ENCODE results near the gene RARB. TPM values are rescaled to one million over a fixed set of nuclear protein-coding genes. Genes with fewer than 3 reads are reported as not detected.

RARB gene
- total and polyA plus RNA-seq, 2 experiments from 2014 or later = 0.14 to 0.42 TPM

DNA sequence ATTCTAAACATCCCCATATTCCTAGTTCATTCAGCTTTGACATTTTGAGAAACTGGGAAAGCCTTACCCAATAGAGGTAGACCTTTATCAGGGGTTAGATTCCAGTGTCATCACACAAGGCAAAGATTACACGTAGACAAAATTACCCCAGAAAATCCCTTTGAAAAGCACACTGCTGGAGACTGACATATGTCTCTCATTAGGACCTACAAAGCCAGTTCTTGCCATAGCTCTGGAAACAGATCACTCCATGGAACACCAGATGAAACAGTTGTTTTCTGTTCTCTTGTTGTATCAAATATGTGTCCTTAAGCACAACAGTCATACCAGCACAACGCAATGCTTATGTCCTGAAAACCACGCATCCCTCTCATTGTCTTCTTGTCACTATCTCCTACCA lies 44.7 kb downstream of the RARB start (continued):
- TF ChIP-seq, protein P1, sequence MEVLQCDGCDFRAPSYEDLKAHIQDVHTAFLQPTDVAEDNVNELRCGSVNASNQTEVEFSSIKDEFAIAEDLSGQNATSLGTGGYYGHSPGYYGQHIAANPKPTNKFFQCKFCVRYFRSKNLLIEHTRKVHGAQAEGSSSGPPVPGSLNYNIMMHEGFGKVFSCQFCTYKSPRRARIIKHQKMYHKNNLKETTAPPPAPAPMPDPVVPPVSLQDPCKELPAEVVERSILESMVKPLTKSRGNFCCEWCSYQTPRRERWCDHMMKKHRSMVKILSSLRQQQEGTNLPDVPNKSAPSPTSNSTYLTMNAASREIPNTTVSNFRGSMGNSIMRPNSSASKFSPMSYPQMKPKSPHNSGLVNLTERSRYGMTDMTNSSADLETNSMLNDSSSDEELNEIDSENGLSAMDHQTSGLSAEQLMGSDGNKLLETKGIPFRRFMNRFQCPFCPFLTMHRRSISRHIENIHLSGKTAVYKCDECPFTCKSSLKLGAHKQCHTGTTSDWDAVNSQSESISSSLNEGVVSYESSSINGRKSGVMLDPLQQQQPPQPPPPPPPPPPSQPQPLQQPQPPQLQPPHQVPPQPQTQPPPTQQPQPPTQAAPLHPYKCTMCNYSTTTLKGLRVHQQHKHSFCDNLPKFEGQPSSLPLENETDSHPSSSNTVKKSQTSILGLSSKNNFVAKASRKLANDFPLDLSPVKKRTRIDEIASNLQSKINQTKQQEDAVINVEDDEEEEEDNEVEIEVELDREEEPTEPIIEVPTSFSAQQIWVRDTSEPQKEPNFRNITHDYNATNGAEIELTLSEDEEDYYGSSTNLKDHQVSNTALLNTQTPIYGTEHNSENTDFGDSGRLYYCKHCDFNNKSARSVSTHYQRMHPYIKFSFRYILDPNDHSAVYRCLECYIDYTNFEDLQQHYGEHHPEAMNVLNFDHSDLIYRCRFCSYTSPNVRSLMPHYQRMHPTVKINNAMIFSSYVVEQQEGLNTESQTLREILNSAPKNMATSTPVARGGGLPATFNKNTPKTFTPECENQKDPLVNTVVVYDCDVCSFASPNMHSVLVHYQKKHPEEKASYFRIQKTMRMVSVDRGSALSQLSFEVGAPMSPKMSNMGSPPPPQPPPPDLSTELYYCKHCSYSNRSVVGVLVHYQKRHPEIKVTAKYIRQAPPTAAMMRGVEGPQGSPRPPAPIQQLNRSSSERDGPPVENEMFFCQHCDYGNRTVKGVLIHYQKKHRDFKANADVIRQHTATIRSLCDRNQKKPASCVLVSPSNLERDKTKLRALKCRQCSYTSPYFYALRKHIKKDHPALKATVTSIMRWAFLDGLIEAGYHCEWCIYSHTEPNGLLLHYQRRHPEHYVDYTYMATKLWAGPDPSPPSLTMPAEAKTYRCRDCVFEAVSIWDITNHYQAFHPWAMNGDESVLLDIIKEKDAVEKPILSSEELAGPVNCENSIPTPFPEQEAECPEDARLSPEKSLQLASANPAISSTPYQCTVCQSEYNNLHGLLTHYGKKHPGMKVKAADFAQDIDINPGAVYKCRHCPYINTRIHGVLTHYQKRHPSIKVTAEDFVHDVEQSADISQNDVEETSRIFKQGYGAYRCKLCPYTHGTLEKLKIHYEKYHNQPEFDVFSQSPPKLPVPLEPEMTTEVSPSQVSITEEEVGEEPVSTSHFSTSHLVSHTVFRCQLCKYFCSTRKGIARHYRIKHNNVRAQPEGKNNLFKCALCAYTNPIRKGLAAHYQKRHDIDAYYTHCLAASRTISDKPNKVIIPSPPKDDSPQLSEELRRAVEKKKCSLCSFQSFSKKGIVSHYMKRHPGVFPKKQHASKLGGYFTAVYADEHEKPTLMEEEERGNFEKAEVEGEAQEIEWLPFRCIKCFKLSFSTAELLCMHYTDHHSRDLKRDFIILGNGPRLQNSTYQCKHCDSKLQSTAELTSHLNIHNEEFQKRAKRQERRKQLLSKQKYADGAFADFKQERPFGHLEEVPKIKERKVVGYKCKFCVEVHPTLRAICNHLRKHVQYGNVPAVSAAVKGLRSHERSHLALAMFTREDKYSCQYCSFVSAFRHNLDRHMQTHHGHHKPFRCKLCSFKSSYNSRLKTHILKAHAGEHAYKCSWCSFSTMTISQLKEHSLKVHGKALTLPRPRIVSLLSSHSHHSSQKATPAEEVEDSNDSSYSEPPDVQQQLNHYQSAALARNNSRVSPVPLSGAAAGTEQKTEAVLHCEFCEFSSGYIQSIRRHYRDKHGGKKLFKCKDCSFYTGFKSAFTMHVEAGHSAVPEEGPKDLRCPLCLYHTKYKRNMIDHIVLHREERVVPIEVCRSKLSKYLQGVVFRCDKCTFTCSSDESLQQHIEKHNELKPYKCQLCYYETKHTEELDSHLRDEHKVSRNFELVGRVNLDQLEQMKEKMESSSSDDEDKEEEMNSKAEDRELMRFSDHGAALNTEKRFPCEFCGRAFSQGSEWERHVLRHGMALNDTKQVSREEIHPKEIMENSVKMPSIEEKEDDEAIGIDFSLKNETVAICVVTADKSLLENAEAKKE (CRISPR knock-in tag; IDR thresholded peaks at IDR 0.05) = no peak
- TF ChIP-seq ZNF331 (CRISPR knock-in tag; IDR thresholded peaks at IDR 0.05; ENCODE audit: low read depth) (no peak), ZNF114 (CRISPR knock-in tag; IDR thresholded peaks at IDR 0.05) (no peak), EZH2phosphoT487 (IDR thresholded peaks at IDR 0.05; ENCODE audit: unreplicated experiment) (no peak), POLR2AphosphoS5 (IDR thresholded peaks at IDR 0.05; ENCODE audit: low read depth) (no peak), JUNB (IDR thresholded peaks at IDR 0.05; ENCODE audit: unreplicated experiment) (no peak), STAT1 (IDR thresholded peaks at IDR 0.05; ENCODE audit: unreplicated experiment) (no peak), CREB1 (CRISPR knock-in tag; IDR thresholded peaks at IDR 0.05; ENCODE audit: low read depth) (no peak)

DNA sequence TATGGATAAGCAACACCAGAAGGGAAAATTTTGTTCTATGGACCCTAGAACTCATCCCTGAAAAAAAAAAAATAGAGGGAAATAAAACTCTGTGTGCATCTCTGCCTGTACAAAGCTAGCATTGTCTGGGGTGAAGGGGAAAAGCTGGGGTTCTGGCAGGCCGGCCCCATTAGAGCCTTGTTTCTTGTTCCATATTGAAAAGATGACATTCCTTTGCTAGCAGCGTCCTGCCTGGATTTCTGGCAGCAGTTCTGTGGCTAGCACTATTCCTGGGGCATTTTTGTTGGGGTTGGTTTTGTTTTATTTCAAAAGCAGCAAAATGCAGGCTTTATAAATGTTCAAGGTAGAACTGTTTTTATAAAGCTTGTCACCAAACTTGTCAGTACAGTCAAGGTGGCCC lies 45.2 kb downstream of the RARB start:
- H3K4me1 ChIP-seq (ENCODE audit: insufficient read depth) = peaks cover 12% of the 10 kb centered on the region
- no peak overlapping the region for H2AFZ ChIP-seq
- H3K4me3 ChIP-seq = no peak overlapping the region
- Mint-ChIP-seq H3K27me3 (ENCODE audit: insufficient read depth, low read depth, poor library complexity) (peaks cover 2% of the 10 kb centered on the region), H3K4me1 (peaks cover 18% of the 10 kb centered on the region), H3K9me3 (no peaks in the 10 kb centered on the region), H3K27ac (no peak overlapping the region), H3K36me3 (ENCODE audit: low read depth) (no peaks in the 10 kb centered on the region), H3K4me3 (no peak overlapping the region)
- ATAC-seq (no peak), DNase-seq (ENCODE audit: low spot score) (no peak)
- no peaks in the 10 kb centered on the region for H3K27me3 ChIP-seq (ENCODE audit: insufficient read depth)
- no peaks in the 10 kb centered on the region for H4K20me1 ChIP-seq (replicated peaks; ENCODE audit: insufficient read depth)
- no peak overlapping the region for H3K4me2 ChIP-seq
- H3K27ac ChIP-seq (ENCODE audit: low read depth) = no peak overlapping the region
- H3K9me2 ChIP-seq (ENCODE audit: insufficient read depth) = 0 out of 2 replicates have a peak, but pooled peaks cover 3% of the 10 kb centered on the region
- H3F3A ChIP-seq (replicated peaks; ENCODE audit: low read depth) = no peaks in the 10 kb centered on the region
- no peaks in the 10 kb centered on the region for H3K79me2 ChIP-seq (replicated peaks; ENCODE audit: insufficient read depth)
- no peaks in the 10 kb centered on the region for H3K36me3 ChIP-seq (ENCODE audit: insufficient read depth)
- TF ChIP-seq EZH2phosphoT487 (IDR thresholded peaks at IDR 0.05; ENCODE audit: unreplicated experiment) (no peak), ZNF331 (CRISPR knock-in tag; IDR thresholded peaks at IDR 0.05; ENCODE audit: low read depth) (no peak), JUNB (IDR thresholded peaks at IDR 0.05; ENCODE audit: unreplicated experiment) (no peak)
- TF ChIP-seq, protein P1 (CRISPR knock-in tag; IDR thresholded peaks at IDR 0.05) = no peak

Measured in GM23338 (cell line).